K562 (cell line): Measurements from ENCODE around the gene REG3G. TPM values are rescaled to one million over a fixed set of nuclear protein-coding genes. Genes with fewer than 3 reads are reported as not detected.

Source experiments
- CC2D1A ChIP-seq: fragments of 450-650 bp; IDR thresholded peaks from 2 replicates; pipeline ENCODE4 v1.6.1; 2017; ENCODE audit warnings: mild to moderate bottlenecking
- CEBPG ChIP-seq, 3 experiments: fragments of 200-800 bp in 1 of 3; sonication (Bioruptor generic) in 1 of 3; sonication (generic) in 1 of 3; formaldehyde crosslinking in 1 of 3; IDR thresholded peaks in 2 of 3; conservative IDR thresholded peaks in 1 of 3; 2 replicates each; pipeline versions ENCODE4 v1.6.1 to v1.8.0; 2016 to 2022; ENCODE audit warnings: missing compliant biosample characterization in 2 of 3, missing genetic modification characterization in 2 of 3, mild to moderate bottlenecking in 1 of 3, missing genetic modification reagents in 1 of 3
- ILF3 ChIP-seq: fragments of 450-650 bp; IDR thresholded peaks from 2 replicates; pipeline ENCODE4 v1.6.1; 2018; ENCODE audit warnings: antibody characterized with exemption, mild to moderate bottlenecking, moderate library complexity, borderline replicate concordance
- POU5F1 ChIP-seq: fragments of 150-350 bp; IDR thresholded peaks from 2 replicates; pipeline ENCODE4 v1.6.1; 2014; ENCODE audit warnings: borderline replicate concordance, low read length, low read depth, mild to moderate bottlenecking; ENCODE audit not compliant: partially characterized antibody
- PRDM10 ChIP-seq: fragments of 450-650 bp; IDR thresholded peaks from 2 replicates; pipeline ENCODE4 v1.6.1; 2018; ENCODE audit not compliant: partially characterized antibody
- ZNF12 ChIP-seq: sonication (generic); formaldehyde crosslinking; IDR thresholded peaks from 2 replicates; pipeline ENCODE4 v1.4.0; 2020; ENCODE audit warnings: mild to moderate bottlenecking, missing genetic modification reagents
- ZNF551 ChIP-seq: fragments of 250-450 bp; sonication (Bioruptor Pico); IDR thresholded peaks from 2 replicates; pipeline ENCODE4 v1.5.0; 2021; ENCODE audit warnings: mild to moderate bottlenecking, moderate library complexity
- ZNF696 ChIP-seq: fragments of 250-450 bp; sonication (Bioruptor Pico); conservative IDR thresholded peaks from 2 replicates; pipeline ENCODE4 v1.4.0; 2020; ENCODE audit warnings: mild to moderate bottlenecking, moderate library complexity
- polyA plus RNA-seq, 8 experiments: library from polyadenylated mRNA; depleted of rRNA in 4 of 8; stranded (reverse) in 5 of 8; unstranded in 3 of 8; fragments of >200 nt; fragmentation: Nextera tagmentation in 2 of 8; fragmentation: Illumina TruSeq in 1 of 8; extraction: Ambion mirVana in 2 of 8; extraction: Trizol in 1 of 8; gene quantifications; 2 replicates each; pipeline versions ENCODE4 v1.2.1 to v1.2.3, GENCODE V29; 2011 to 2014; ENCODE audit warnings: inconsistent platforms in 1 of 8, missing spikeins in 1 of 8
- total RNA-seq, 7 experiments: library from RNA; depleted of rRNA in 6 of 7; stranded (reverse); fragments of >200 nt in 6 of 7; fragmentation: Illumina TruSeq in 2 of 7; extraction: Trizol in 2 of 7; gene quantifications; 2 replicates each; pipeline versions ENCODE4 v1.2.1 to v1.2.3, GENCODE V29; 2011 to 2021; ENCODE audit warnings: low replicate concordance in 1 of 7
- TF ChIP-seq, protein P1 (sequence below): IDR thresholded peaks from 3 replicates; pipeline ENCODE4 v1.6.1; 2011; ENCODE audit warnings: borderline replicate concordance, mild to moderate bottlenecking; ENCODE audit not compliant: insufficient read length, insufficient read depth
- TF ChIP-seq, protein P2 (sequence below): fragments of 450-650 bp; IDR thresholded peaks from 2 replicates; pipeline ENCODE4 v1.6.1; 2018; ENCODE audit warnings: mild to moderate bottlenecking, low read depth; ENCODE audit not compliant: partially characterized antibody

The REG3G gene
- total and polyA plus RNA-seq, 9 of the 15 experiments (the other 6 are each of a cell fraction or from before 2014, with no cell fraction given): not detected

GRCh38 chr2:79001285-79001684 is 24.2 kb upstream of the REG3G start (continued):
- TF ChIP-seq, protein P1, sequence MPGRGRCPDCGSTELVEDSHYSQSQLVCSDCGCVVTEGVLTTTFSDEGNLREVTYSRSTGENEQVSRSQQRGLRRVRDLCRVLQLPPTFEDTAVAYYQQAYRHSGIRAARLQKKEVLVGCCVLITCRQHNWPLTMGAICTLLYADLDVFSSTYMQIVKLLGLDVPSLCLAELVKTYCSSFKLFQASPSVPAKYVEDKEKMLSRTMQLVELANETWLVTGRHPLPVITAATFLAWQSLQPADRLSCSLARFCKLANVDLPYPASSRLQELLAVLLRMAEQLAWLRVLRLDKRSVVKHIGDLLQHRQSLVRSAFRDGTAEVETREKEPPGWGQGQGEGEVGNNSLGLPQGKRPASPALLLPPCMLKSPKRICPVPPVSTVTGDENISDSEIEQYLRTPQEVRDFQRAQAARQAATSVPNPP: no peak
- TF ChIP-seq PRDM10: no peak
- TF ChIP-seq CEBPG (CRISPR knock-in tag; IDR thresholded peaks at IDR 0.05): no peak
- no peak for TF ChIP-seq CEBPG (tag; conservative IDR thresholded peaks at IDR 0.05 in 1 of 2, IDR thresholded peaks at IDR 0.05 in 1 of 2)
- no peak for TF ChIP-seq POU5F1
- no peak for TF ChIP-seq ZNF12
- no peak for TF ChIP-seq CC2D1A
- TF ChIP-seq ILF3: no peak
- TF ChIP-seq ZNF696 (CRISPR knock-in tag): no peak
- no peak for TF ChIP-seq ZNF551 (CRISPR knock-in tag)
- TF ChIP-seq, protein P2, sequence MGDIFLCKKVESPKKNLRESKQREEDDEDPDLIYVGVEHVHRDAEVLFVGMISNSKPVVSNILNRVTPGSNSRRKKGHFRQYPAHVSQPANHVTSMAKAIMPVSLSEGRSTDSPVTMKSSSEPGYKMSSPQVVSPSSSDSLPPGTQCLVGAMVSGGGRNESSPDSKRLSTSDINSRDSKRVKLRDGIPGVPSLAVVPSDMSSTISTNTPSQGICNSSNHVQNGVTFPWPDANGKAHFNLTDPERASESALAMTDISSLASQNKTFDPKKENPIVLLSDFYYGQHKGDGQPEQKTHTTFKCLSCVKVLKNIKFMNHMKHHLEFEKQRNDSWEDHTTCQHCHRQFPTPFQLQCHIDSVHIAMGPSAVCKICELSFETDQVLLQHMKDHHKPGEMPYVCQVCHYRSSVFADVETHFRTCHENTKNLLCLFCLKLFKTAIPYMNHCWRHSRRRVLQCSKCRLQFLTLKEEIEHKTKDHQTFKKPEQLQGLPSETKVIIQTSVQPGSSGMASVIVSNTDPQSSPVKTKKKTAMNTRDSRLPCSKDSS: no peak
- TF ChIP-seq, all 486 proteins: peak for 0
